Gastrocnemius medialis (tissue), 4 donors: ENCODE data around the gene ATAD1. TPM values are rescaled to one million over a fixed set of nuclear protein-coding genes. Genes with fewer than 3 reads are reported as not detected.
A peak's percentile ranks its signal among the peaks of the same experiment; 100 is the strongest.

Experiments used
- ATAC-seq, 2 donors: fragments of 150-250 bp; one replicate each; pipeline ENCODE4 v1.9.1; 2016
- DNase-seq, 2 donors: peaks; one replicate each; pipeline ENCODE4 v3.0.0-alpha.2; 2019
- H3K27ac ChIP-seq, 4 donors: fragments of 200-600 bp; sonication (generic); 1 replicate in 1 of 4; 2 replicates in 3 of 4; pipeline ENCODE4 v1.5.1; 2016 to 2018; ENCODE audit warnings: mild to moderate bottlenecking in 2 of 4, moderate library complexity in 1 of 4
- H3K27me3 ChIP-seq, 3 donors: fragments of 200-600 bp; sonication (generic) in 2 of 3; 1 replicate in 1 of 3; 2 replicates in 2 of 3; pipeline versions ENCODE4 v1.5.1 to v1.6.0; 2016 to 2019; ENCODE audit warnings: mild to moderate bottlenecking in 1 of 3, moderate library complexity in 1 of 3
- H3K36me3 ChIP-seq, 2 donors: fragments of 200-600 bp; sonication (generic) in 1 of 2; one replicate each; pipeline ENCODE4 v1.5.1; 2017 to 2018
- H3K4me1 ChIP-seq, 2 donors: fragments of 200-600 bp; sonication (generic) in 1 of 2; one replicate each; pipeline ENCODE4 v1.5.1; 2016 to 2017; ENCODE audit warnings: mild to moderate bottlenecking in 2 of 2
- H3K4me3 ChIP-seq, 4 donors: fragments of 200-600 bp; sonication (generic) in 3 of 4; 1 replicate in 1 of 4; 2 replicates in 3 of 4; pipeline ENCODE4 v1.5.1; 2016 to 2019; ENCODE audit warnings: mild to moderate bottlenecking in 2 of 4
- H3K9me3 ChIP-seq, 3 donors: fragments of 200-600 bp; sonication (generic) in 2 of 3; 1 replicate in 1 of 3; 2 replicates in 2 of 3; pipeline ENCODE4 v1.5.1; 2016 to 2019
- CTCF ChIP-seq, 5 experiments: fragments of 450-650 bp in 3 of 5; fragments of 200-600 bp in 2 of 5; sonication (generic) in 2 of 5; IDR thresholded peaks in 4 of 5; conservative IDR thresholded peaks in 1 of 5; 1 replicate in 4 of 5; 2 replicates in 1 of 5; pipeline ENCODE4 v1.5.1; 2016 to 2019; ENCODE audit warnings: antibody characterized with exemption in 5 of 5, mild to moderate bottlenecking in 3 of 5, moderate library complexity in 3 of 5
- POLR2A ChIP-seq, 2 donors: fragments of 450-650 bp; IDR thresholded peaks; one replicate each; pipeline ENCODE4 v1.6.1; 2017; ENCODE audit warnings: antibody characterized with exemption in 2 of 2, mild to moderate bottlenecking in 2 of 2, moderate library complexity in 2 of 2
- in situ Hi-C, 4 donors: fragments of 200-750 bp; cut with MboI; loops; one replicate each; pipeline versions ENCODE4 v1.15.0 to v1.8.0; 2017; ENCODE audit warnings: low sequenced_read_pairs in 4 of 4
- intact Hi-C: fragments of 100-400 bp; cut with DNase I; formaldehyde crosslinking; loops from one replicate; pipeline ENCODE4 v1.15.1; 2023; ENCODE audit warnings: low total_unique reads
- total RNA-seq, 4 donors: library from RNA; depleted of rRNA; stranded (reverse); fragments of >200 nt; gene quantifications; one replicate each; pipeline versions ENCODE4 v1.1.0 to v1.2.3, GENCODE V29; 2016

The ATAD1 gene
- total RNA-seq, 4 donors from 2014 or later, result 32.0 to 65.4 (median 51.0) TPM

- Histone ChIP-seq H3K27ac (no peak overlapping the region), H3K4me1 (no peaks in the 10 kb centered on the region), H3K27me3 (no peaks in the 10 kb centered on the region), H3K9me3 (no peaks in the 10 kb centered on the region), H3K36me3 (no peaks in the 10 kb centered on the region), H3K4me3 (no peak overlapping the region)
- TF ChIP-seq POLR2A (IDR thresholded peaks at IDR 0.05) (no peak), CTCF (IDR thresholded peaks at IDR 0.05 in 4 of 5, conservative IDR thresholded peaks at IDR 0.05 in 1 of 5) (no peak)
- intact Hi-C loops (loop anchor here (10.0 kb wide), 1 partner anchor 195 kb away; no protein-coding TSS in a partner anchor), in situ Hi-C loops (no loop called here)
- ATAC-seq (no peak), DNase-seq (no peak)
These were observed 88.1 kb downstream of the ATAD1 start for GRCh38 chr10:87729940-87730339.

- in situ Hi-C loops (no loop called here), intact Hi-C loops (no loop called here)
- TF ChIP-seq CTCF (IDR thresholded peaks at IDR 0.05 in 4 of 5, conservative IDR thresholded peaks at IDR 0.05 in 1 of 5) (no peak), POLR2A (IDR thresholded peaks at IDR 0.05) (no peak)
- ATAC-seq (no peak), DNase-seq (no peak)
- Histone ChIP-seq H3K27ac (no peak overlapping the region), H3K9me3 (no peaks in the 10 kb centered on the region), H3K4me3 (no peak overlapping the region), H3K36me3 (no peaks in the 10 kb centered on the region), H3K27me3 (no peaks in the 10 kb centered on the region), H3K4me1 (peaks cover 0 to 5% of the 10 kb centered on the region in 2 donors)
These were observed 93.2 kb downstream of the ATAD1 start for GRCh38 chr10:87724789-87725188.

GRCh38 chr10:87723500-87723899 is 94.5 kb downstream of the ATAD1 start:
- in situ Hi-C loops, result no loop called here
- DNase-seq (no peak), ATAC-seq (no peak)
- Histone ChIP-seq H3K4me1 (peaks cover 0 to 5% of the 10 kb centered on the region in 2 donors), H3K27me3 (no peaks in the 10 kb centered on the region), H3K27ac (no peak overlapping the region), H3K36me3 (no peaks in the 10 kb centered on the region), H3K9me3 (no peaks in the 10 kb centered on the region), H3K4me3 (no peak overlapping the region)
- TF ChIP-seq CTCF (IDR thresholded peaks at IDR 0.05 in 4 of 5, conservative IDR thresholded peaks at IDR 0.05 in 1 of 5) (no peak), POLR2A (IDR thresholded peaks at IDR 0.05) (no peak)
- intact Hi-C loops, result no loop called here

GRCh38 chr10:87722716-87723115 is 95.3 kb downstream of the ATAD1 start:
- in situ Hi-C loops, result no loop called here
- Histone ChIP-seq H3K4me3 (no peak overlapping the region), H3K27ac (peak overlapping the region in 2 of 4 donors; percentile 52 to 68), H3K4me1 (peaks cover 0 to 5% of the 10 kb centered on the region in 2 donors), H3K9me3 (no peaks in the 10 kb centered on the region), H3K36me3 (no peaks in the 10 kb centered on the region), H3K27me3 (no peaks in the 10 kb centered on the region)
- intact Hi-C loops, result no loop called here
- TF ChIP-seq POLR2A (IDR thresholded peaks at IDR 0.05) (no peak), CTCF (IDR thresholded peaks at IDR 0.05 in 4 of 5, conservative IDR thresholded peaks at IDR 0.05 in 1 of 5) (no peak)
- ATAC-seq (no peak), DNase-seq (no peak)

GRCh38 chr10:87721781-87722180 is 96.2 kb downstream of the ATAD1 start:
- Histone ChIP-seq H3K27ac (peak overlapping the region; percentile 43 to 69 (median 48)), H3K4me1 (peaks cover 0 to 5% of the 10 kb centered on the region in 2 donors), H3K36me3 (no peaks in the 10 kb centered on the region), H3K9me3 (no peaks in the 10 kb centered on the region), H3K4me3 (no peak overlapping the region), H3K27me3 (no peaks in the 10 kb centered on the region)
- intact Hi-C loops (no loop called here), in situ Hi-C loops (no loop called here)
- no peak for ATAC-seq
- no peak for DNase-seq
- no peak for TF ChIP-seq POLR2A (IDR thresholded peaks at IDR 0.05)
- no peak for TF ChIP-seq CTCF (IDR thresholded peaks at IDR 0.05 in 4 of 5, conservative IDR thresholded peaks at IDR 0.05 in 1 of 5)
